Urothelium cell line (cell line): Measurements from ENCODE around the gene MFSD12.
"Not testable (repeated sequence)": the region's sequence is repeated elsewhere in the genome, so short reads cannot be mapped to it uniquely, and the experiment has no call there.

Source experiments
- DNase-seq: peaks from one replicate; pipeline ENCODE4 v3.0.0; 2011; ENCODE audit warnings: low spot score, mixed read lengths
- FAIRE-seq: peaks from 2 replicates; lab custom pipeline; 2011; peaks lifted over from hg19 to GRCh38; lab: Jason Lieb, UNC

MFSD12 gene

GRCh38 chr19:3585301-3586126, 28.1 kb upstream of the MFSD12 start, which contains the start of gene GIPC3:
TSS of gene GIPC3 (plus strand) at chr19:3585478. CDS start at chr19:3585598, 120 bp downstream.
- FAIRE-seq = no peak
- no peak for DNase-seq

- FAIRE-seq, DNase-seq: not testable (repeated sequence)
These were observed 26.8 kb upstream of the MFSD12 start for GRCh38 chr19:3584036-3584802.

GRCh38 chr19:3581792-3582191, 24.4 kb upstream of the MFSD12 start:
- not testable (repeated sequence) for DNase-seq, FAIRE-seq

- FAIRE-seq = no peak
- DNase-seq = no peak
These were observed 23.0 kb upstream of the MFSD12 start for GRCh38 chr19:3580156-3580934.

- DNase-seq (no peak), FAIRE-seq (no peak)
These were observed 21.0 kb upstream of the MFSD12 start for GRCh38 chr19:3578390-3578789.

- no peak for DNase-seq
- no peak for FAIRE-seq
These were observed 20.4 kb upstream of the MFSD12 start for GRCh38 chr19:3577723-3578344.

- DNase-seq = no peak
- no peak for FAIRE-seq
These were observed 19.5 kb upstream of the MFSD12 start for GRCh38 chr19:3576696-3577443.

- DNase-seq = no peak
- FAIRE-seq = no peak
These were observed 18.7 kb upstream of the MFSD12 start for GRCh38 chr19:3575949-3576673.

- FAIRE-seq (no peak), DNase-seq (no peak)
These were observed 17.9 kb upstream of the MFSD12 start for GRCh38 chr19:3575260-3575741.

- FAIRE-seq (no peak), DNase-seq (peak; percentile 87)
These were observed 16.7 kb upstream of the MFSD12 start for GRCh38 chr19:3573858-3574637.

- DNase-seq (no peak), FAIRE-seq (no peak)
These were observed 15.9 kb upstream of the MFSD12 start for GRCh38 chr19:3573162-3573857.

- FAIRE-seq = no peak
- no peak for DNase-seq
These were observed 15.4 kb upstream of the MFSD12 start, which contains the start of gene HMG20B for GRCh38 chr19:3572855-3573161. TSS of gene HMG20B (plus strand) at chr19:3572944. CDS start at chr19:3573310, 366 bp downstream.

- no peak for FAIRE-seq
- peak; percentile 93 for DNase-seq
These were observed 14.9 kb upstream of the MFSD12 start for GRCh38 chr19:3572132-3572854.

- FAIRE-seq = no peak
- DNase-seq = no peak
These were observed 13.2 kb upstream of the MFSD12 start for GRCh38 chr19:3570606-3571011.

GRCh38 chr19:3570042-3570441, 12.7 kb upstream of the MFSD12 start:
- DNase-seq, FAIRE-seq: not testable (repeated sequence)

GRCh38 chr19:3565139-3565538, 7.8 kb upstream of the MFSD12 start:
- FAIRE-seq (peak; percentile 13), DNase-seq (peak; percentile 57)
